ENCODE measurements around the gene IGFBP2. TPM values are rescaled to one million over a fixed set of nuclear protein-coding genes. Genes with fewer than 3 reads are reported as not detected.

Gene IGFBP2
- total and polyA plus RNA-seq, 2 of the 8 experiments (the other 6 are each of a cell fraction or from before 2014, with no cell fraction given) = 326 to 782 TPM

- Histone ChIP-seq H4K20me1 (replicated peaks in 1 of 2; ENCODE audit: control insufficient read depth in 1 of 2, insufficient read depth in 2 of 2, low read length in 2 of 2) (no peaks in the 10 kb centered on the region), H3K14ac (ENCODE audit: insufficient read length) (no peak overlapping the region), H2BK120ac (replicated peaks; ENCODE audit: low read depth, low read length) (no peak overlapping the region), H3K56ac (replicated peaks; ENCODE audit: insufficient read length, low read depth, low read length) (no peak overlapping the region), H3K4me3 (ENCODE audit: extremely low read depth in 1 of 4, insufficient read depth in 2 of 4, low read depth in 3 of 4, low read length in 4 of 4) (no peak overlapping the region), H2BK20ac (ENCODE audit: low read length) (no peak overlapping the region), H3K9ac (replicated peaks in 1 of 4; ENCODE audit: extremely low read depth in 1 of 4, low read depth in 3 of 4, low read length in 3 of 4) (no peak overlapping the region), H3K4ac (replicated peaks; ENCODE audit: insufficient read length, low read depth, low read length) (no peak overlapping the region), H3K79me2 (ENCODE audit: control insufficient read depth in 1 of 2, insufficient read depth in 2 of 2, low read length in 2 of 2) (no peaks in the 10 kb centered on the region), H4K91ac (replicated peaks; ENCODE audit: insufficient read length, low read length) (no peak overlapping the region), H3K27me3 (replicated peaks in 1 of 4; ENCODE audit: control insufficient read depth in 3 of 4, extremely low read depth in 1 of 4, insufficient read depth in 3 of 4, low read length in 3 of 4) (no peaks in the 10 kb centered on the region; a peak in 1 of 7 replicates), H3K23me2 (ENCODE audit: low read depth, low read length) (no peaks in the 10 kb centered on the region; the same call in 1 of the 2 replicates), H3K23ac (ENCODE audit: insufficient read length) (no peak overlapping the region), H4K8ac (ENCODE audit: extremely low read depth, insufficient read depth, low read length) (no peak overlapping the region), H2AK5ac (ENCODE audit: low read depth, low read length) (no peak overlapping the region), H3K4me2 (ENCODE audit: insufficient read depth in 1 of 2, low read depth in 2 of 2, low read length in 2 of 2) (no peak overlapping the region), H3K9me3 (ENCODE audit: insufficient read depth in 2 of 2, low read depth in 1 of 2, low read length in 1 of 2) (no peaks in the 10 kb centered on the region; a peak in 1 of 4 replicates), H3K18ac (ENCODE audit: extremely low read depth, low read length) (no peak overlapping the region), H3K27ac (ENCODE audit: low read depth, low read length) (no peak overlapping the region), H2AFZ (ENCODE audit: low read length) (no peak overlapping the region), H3K36me3 (ENCODE audit: control insufficient read depth in 2 of 4, insufficient read depth in 4 of 4, low read length in 3 of 4) (no peaks in the 10 kb centered on the region), H3K4me1 (replicated peaks in 1 of 4; ENCODE audit: control insufficient read depth in 3 of 4, insufficient read depth in 4 of 4, low read length in 3 of 4) (peaks cover 10 to 17% (median 14%) of the 10 kb centered on the region in 4 experiments), H2BK5ac (ENCODE audit: low read depth, low read length) (no peak overlapping the region), H2BK12ac (ENCODE audit: low read depth, low read length) (no peak overlapping the region), H2BK15ac (ENCODE audit: low read length) (no peak overlapping the region), H4K5ac (ENCODE audit: insufficient read length, low read depth, low read length) (no peak overlapping the region), H3K79me1 (ENCODE audit: low read depth, low read length) (no peaks in the 10 kb centered on the region)
- FAIRE-seq (no peak), DNase-seq (ENCODE audit: low read depth in 1 of 2, low spot score in 2 of 2) (no peak)
- CTCF ChIA-PET (ENCODE audit: partially characterized antibody) = interaction anchor here (0.6 to 8.4 kb wide), 10 partner anchors 8 to 102 kb away, joined by 3 to 70 read pairs (median 6); no protein-coding TSS in a partner anchor
- POLR2A ChIA-PET (ENCODE audit: partially characterized antibody) = interaction anchor here (0.6 to 5.1 kb wide), 4 partner anchors 8 to 44 kb away, joined by 3 to 32 read pairs (median 8); no protein-coding TSS in a partner anchor
- WGBS, 2 experiments (ENCODE audit: extremely low coverage in 1 of 2, insufficient coverage in 1 of 2, insufficient read length in 1 of 2, insufficient replicate concordance in 2 of 2, low coverage in 1 of 2, low lambda C conversion rate in 2 of 2, missing lambda C conversion rate in 1 of 2) = 88% methylated on average over 4 of the region's 4 CpGs; no CpG with 5 or more reads in 1 of the 2 experiments
- TF ChIP-seq KDM5A (IDR thresholded peaks at IDR 0.05; ENCODE audit: low read length) (no peak), JUND (IDR thresholded peaks at IDR 0.05; ENCODE audit: low read length) (no peak), EP300 (IDR thresholded peaks at IDR 0.05; ENCODE audit: borderline replicate concordance in 1 of 2, low read depth in 2 of 2, low read length in 2 of 2) (no peak), HDAC6 (IDR thresholded peaks at IDR 0.05; ENCODE audit: low read depth, low read length) (no peak), CHD1 (IDR thresholded peaks at IDR 0.05; ENCODE audit: low read depth, low read length) (no peak), ZNF274 (IDR thresholded peaks at IDR 0.05; ENCODE audit: borderline replicate concordance, extremely low read depth, low read length) (no peak), SRF (IDR thresholded peaks at IDR 0.05; ENCODE audit: low read depth, low read length) (no peak), CBX5 (IDR thresholded peaks at IDR 0.05; ENCODE audit: low read depth, low read length) (no peak), YY1 (IDR thresholded peaks at IDR 0.05; ENCODE audit: low read depth, low read length) (no peak), CEBPB (IDR thresholded peaks at IDR 0.05; ENCODE audit: low read depth, low read length) (no peak), POLR2A (IDR thresholded peaks at IDR 0.05; ENCODE audit: control extremely low read depth in 1 of 2, low read depth in 2 of 2, low read length in 2 of 2) (no peak), KDM4A (IDR thresholded peaks at IDR 0.05; ENCODE audit: low read depth, low read length, severe bottlenecking) (no peak), NRF1 (IDR thresholded peaks at IDR 0.05; ENCODE audit: low read depth, low read length) (no peak), KDM1A (IDR thresholded peaks at IDR 0.05; ENCODE audit: borderline replicate concordance, low read length) (no peak), POLR2AphosphoS5 (IDR thresholded peaks at IDR 0.05; ENCODE audit: low read depth, low read length) (no peak), TCF12 (IDR thresholded peaks at IDR 0.05; ENCODE audit: low read depth, low read length) (no peak)
Measured at GRCh38 chr2:216621292-216621691, 11.9 kb upstream of the IGFBP2 start.

Measured in H1 (cell line).